Left kidney (tissue), 2 donors: ENCODE data around the gene PRICKLE2. TPM values are rescaled to one million over a fixed set of nuclear protein-coding genes. Genes with fewer than 3 reads are reported as not detected.

Experiments used
- DNase-seq: peaks from one replicate; pipeline ENCODE4 v3.0.0-alpha.2; 2013
- polyA plus RNA-seq: library from polyadenylated mRNA; unstranded; fragments of 120-200 nt; gene quantifications from one replicate; pipeline ENCODE4 v1.2.1, GENCODE V29; 2013; ENCODE audit not compliant: insufficient read length

PRICKLE2 gene
- polyA plus RNA-seq, 1 donor = 18.5 TPM

- no peak for DNase-seq
These were observed 150.2 kb downstream of the PRICKLE2 start for GRCh38 chr3:64074895-64075679.

- DNase-seq = no peak
These were observed 151.2 kb downstream of the PRICKLE2 start for GRCh38 chr3:64074060-64074459.

GRCh38 chr3:64073158-64073761 lies 152.0 kb downstream of the PRICKLE2 start:
- no peak for DNase-seq

GRCh38 chr3:64072126-64072525 lies 153.1 kb downstream of the PRICKLE2 start:
- DNase-seq = no peak

DNA sequence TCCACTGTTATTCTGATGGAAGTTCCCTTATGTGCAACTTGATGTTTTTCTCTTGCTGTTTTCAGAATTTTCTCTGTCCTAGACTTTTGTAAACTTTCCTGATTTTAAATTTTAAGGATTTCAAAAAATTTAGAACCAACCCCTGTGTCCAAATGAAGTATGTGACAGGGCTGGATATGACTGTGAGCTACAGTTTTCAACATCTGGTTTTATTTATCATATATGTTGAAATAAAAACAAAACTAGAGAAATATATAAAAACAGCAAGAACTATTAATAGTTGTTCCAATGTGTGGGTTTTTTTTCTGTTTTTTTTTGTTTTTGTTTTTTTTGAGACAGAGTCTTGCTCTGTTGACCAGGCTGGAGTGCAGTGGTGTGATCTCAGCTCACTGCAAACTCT lies 154.6 kb downstream of the PRICKLE2 start:
- no peak for DNase-seq

- no peak for DNase-seq
These were observed 157.5 kb downstream of the PRICKLE2 start for GRCh38 chr3:64067506-64068346.

DNA sequence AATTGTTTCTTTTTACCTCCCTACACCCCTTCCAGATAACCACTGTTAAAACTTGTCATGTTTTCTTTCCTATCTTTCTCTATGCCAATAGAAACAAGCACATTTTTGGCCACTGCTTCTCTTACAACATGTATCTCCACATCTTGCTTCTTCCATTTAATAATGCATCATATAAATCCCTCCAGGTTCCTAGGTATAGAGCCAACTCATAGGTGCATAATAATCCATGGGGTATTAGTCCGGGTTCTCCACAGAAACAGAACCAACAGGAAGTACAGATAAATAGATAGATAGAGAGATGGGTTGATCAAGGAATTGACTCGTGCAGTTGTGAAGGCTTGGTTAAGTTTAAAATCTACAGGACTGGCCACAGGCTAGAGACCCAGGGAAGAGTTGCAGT lies 160.5 kb downstream of the PRICKLE2 start:
- no peak for DNase-seq

- DNase-seq = no peak
These were observed 161.3 kb downstream of the PRICKLE2 start for GRCh38 chr3:64063983-64064438.

GRCh38 chr3:64063207-64063982 lies 161.9 kb downstream of the PRICKLE2 start:
- no peak for DNase-seq

- no peak for DNase-seq
These were observed 163.6 kb downstream of the PRICKLE2 start for GRCh38 chr3:64061628-64062027.

DNA sequence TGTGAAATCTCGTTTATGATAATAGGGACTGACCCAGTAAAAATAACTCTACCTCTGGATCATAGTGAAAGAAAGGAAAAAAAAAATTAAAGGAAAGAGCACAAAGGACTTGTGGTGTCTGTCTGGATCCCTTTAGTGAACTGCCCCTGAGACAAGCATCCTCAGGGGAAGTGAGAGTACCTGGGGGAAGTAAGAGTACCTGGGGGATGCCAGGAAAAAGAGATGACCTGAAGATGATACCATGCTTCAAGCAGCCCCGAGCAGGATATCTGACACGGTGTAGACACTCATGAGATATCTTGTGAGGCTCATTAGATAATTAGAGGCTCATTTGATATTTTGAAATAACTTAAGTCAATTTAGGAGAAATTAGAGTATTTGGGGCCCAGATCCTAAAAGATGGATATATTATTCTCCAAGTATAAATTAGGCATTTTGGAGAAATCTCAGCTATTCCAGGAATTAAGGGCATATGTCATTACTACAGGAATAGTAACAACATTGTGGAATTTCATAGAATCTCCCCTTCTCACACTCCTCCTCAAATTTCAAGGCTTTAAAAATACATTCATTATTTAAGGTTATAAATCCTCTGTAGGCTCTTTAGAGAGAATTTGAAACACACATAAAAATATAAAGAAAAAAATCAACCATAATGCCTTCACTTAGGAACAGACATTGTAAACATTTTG lies 165.6 kb downstream of the PRICKLE2 start:
- no peak for DNase-seq

DNA sequence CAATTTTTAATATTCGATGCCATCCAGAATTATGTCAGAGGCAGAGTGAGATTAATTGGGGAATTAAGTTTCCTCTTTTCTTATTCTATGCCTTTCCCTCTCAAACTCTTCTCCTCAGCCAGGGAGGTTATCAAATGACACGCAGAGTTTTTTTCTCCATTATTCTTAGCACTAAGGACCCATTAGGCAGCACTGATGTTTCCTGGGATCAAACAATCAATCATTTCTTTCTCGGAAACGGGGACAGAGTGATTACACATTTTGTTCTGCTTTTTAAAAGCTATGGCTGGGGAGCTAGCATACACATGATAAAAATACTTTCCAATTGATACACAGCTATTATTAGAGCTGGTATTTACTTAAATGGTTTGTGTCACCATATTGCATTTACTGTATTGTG lies 166.7 kb downstream of the PRICKLE2 start:
- DNase-seq = no peak

DNA sequence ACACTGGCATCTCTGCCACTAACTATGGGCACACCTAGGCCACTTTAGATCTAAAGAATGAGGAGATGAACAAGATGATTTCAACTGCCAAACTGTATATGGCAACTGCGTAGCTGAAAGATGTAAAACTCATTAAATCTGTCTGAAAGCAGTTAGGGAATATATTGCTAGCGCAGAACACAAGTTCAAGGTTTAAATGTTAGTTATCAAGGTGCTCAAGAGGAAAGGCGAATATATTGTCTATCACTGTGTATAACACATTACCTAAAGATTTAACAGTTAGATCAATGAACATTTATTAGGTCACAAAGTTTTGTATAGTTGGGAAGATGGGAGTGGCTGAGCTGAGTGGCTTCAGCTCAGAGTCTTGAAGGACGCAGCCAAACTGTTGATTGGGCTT lies 168.0 kb downstream of the PRICKLE2 start:
- DNase-seq = no peak

GRCh38 chr3:64056606-64057180 lies 168.6 kb downstream of the PRICKLE2 start:
- DNase-seq = no peak

- no peak for DNase-seq
These were observed 170.2 kb downstream of the PRICKLE2 start for GRCh38 chr3:64055076-64055475.

GRCh38 chr3:64054488-64054887 lies 170.8 kb downstream of the PRICKLE2 start:
- no peak for DNase-seq

GRCh38 chr3:64053581-64053980 lies 171.7 kb downstream of the PRICKLE2 start:
- no peak for DNase-seq

- DNase-seq = no peak
These were observed 172.1 kb downstream of the PRICKLE2 start for GRCh38 chr3:64053117-64053516.

- no peak for DNase-seq
These were observed 175.4 kb downstream of the PRICKLE2 start for GRCh38 chr3:64049832-64050231.

DNA sequence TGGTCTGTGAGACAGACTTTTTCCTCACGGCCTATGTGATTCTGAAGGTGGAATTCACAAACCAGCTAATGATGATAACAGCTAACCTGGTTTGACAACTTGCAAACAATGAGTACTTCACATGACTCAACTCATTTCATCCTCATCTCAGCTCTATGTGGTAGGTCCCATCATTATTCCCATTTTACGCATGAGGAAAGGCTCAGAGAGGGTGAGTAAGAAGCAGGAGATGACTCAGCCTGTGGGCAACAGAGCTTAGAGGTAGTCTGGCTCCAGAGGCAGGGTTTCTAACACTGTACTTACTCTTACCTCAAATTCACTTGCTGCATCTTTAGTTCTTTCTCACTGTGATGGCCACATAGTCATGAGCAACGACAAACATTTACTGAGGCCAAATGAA lies 176.1 kb downstream of the PRICKLE2 start:
- no peak for DNase-seq

DNA sequence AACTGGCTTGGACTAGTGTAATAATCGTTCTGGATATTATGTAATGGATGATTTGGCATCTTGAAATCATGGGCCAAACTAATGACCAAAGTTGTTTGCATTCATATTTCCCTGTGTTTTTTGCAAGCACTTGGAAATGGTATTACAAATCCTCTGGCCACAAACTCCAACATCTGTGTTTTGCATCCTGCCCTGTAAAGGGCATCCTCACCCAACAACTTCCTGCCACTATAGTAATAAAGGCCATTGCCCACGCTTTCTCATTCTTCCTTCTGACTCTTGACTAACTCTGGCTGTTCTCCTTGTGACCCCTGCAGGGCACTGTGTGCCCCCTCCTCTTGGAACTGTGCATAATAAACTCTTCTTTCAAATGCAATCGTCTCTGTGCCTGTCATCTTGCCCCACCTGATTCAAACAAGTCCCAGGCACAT lies 176.6 kb downstream of the PRICKLE2 start:
- no peak for DNase-seq
